IPS-NIHi7 (cell line): ENCODE data around the gene LAMA5.

ENCODE experiments used
- DNase-seq: peaks from one replicate; pipeline ENCODE4 v3.0.0; 2012; ENCODE audit warnings: mixed read lengths; ENCODE audit errors: extremely low spot score

Gene LAMA5

GRCh38 chr20:62360854-62361798 lies 6.0 kb downstream of the LAMA5 start:
- DNase-seq = no peak

- DNase-seq = no peak
Observed at GRCh38 chr20:62359491-62360121, 7.5 kb downstream of the LAMA5 start.

GRCh38 chr20:62359043-62359490 lies 8.0 kb downstream of the LAMA5 start:
- DNase-seq = no peak

- DNase-seq = no peak
Observed at GRCh38 chr20:62358171-62359042, 8.7 kb downstream of the LAMA5 start.

GRCh38 chr20:62357681-62358080 lies 9.4 kb downstream of the LAMA5 start:
- no peak for DNase-seq

- DNase-seq = no peak
Observed at GRCh38 chr20:62357187-62357667, 9.9 kb downstream of the LAMA5 start.

GRCh38 chr20:62356589-62357186 lies 10.4 kb downstream of the LAMA5 start:
- no peak for DNase-seq

GRCh38 chr20:62355878-62356588 lies 11.1 kb downstream of the LAMA5 start:
- no peak for DNase-seq

GRCh38 chr20:62355516-62355877 lies 11.6 kb downstream of the LAMA5 start:
- DNase-seq = peak; percentile 60

GRCh38 chr20:62354811-62355341 lies 12.2 kb downstream of the LAMA5 start:
- no peak for DNase-seq

GRCh38 chr20:62354031-62354808 lies 12.9 kb downstream of the LAMA5 start:
- no peak for DNase-seq

- no peak for DNase-seq
Observed at GRCh38 chr20:62353289-62354030, 13.7 kb downstream of the LAMA5 start.

- no peak for DNase-seq
Observed at GRCh38 chr20:62352402-62353288, 14.5 kb downstream of the LAMA5 start.

- DNase-seq = no peak
Observed at GRCh38 chr20:62351469-62352401, 15.4 kb downstream of the LAMA5 start.

- DNase-seq = no peak
Observed at GRCh38 chr20:62350629-62351422, 16.3 kb downstream of the LAMA5 start.

GRCh38 chr20:62350098-62350628 lies 16.9 kb downstream of the LAMA5 start:
- DNase-seq = no peak
